Thyroid gland (tissue), 4 donors: Measurements from ENCODE around the gene NPDC1. TPM values are rescaled to one million over a fixed set of nuclear protein-coding genes. Genes with fewer than 3 reads are reported as not detected.

Experiments used
- DNase-seq, 2 donors: peaks; one replicate each; pipeline ENCODE4 v3.0.0-alpha.2; 2019
- H3K27ac ChIP-seq, 3 donors: fragments of 200-600 bp; sonication (generic); 1 replicate in 2 of 3; 2 replicates in 1 of 3; pipeline ENCODE4 v1.5.1; 2016 to 2019; ENCODE audit warnings: mild to moderate bottlenecking in 1 of 3, moderate library complexity in 1 of 3
- H3K27me3 ChIP-seq: fragments of 200-600 bp; sonication (generic); one replicate; pipeline ENCODE4 v1.5.1; 2019
- H3K36me3 ChIP-seq, 2 donors: fragments of 200-600 bp; sonication (generic); one replicate each; pipeline ENCODE4 v1.5.1; 2016 to 2019
- H3K4me1 ChIP-seq, 2 donors: fragments of 200-600 bp; sonication (generic); one replicate each; pipeline ENCODE4 v1.5.1; 2017 to 2019
- H3K4me3 ChIP-seq, 3 donors: fragments of 200-600 bp; sonication (generic); replicated peaks in 1 of 3; 1 replicate in 2 of 3; 2 replicates in 1 of 3; pipeline ENCODE4 v1.5.1; 2016; ENCODE audit warnings: mild to moderate bottlenecking in 1 of 3
- H3K9me3 ChIP-seq: fragments of 200-600 bp; sonication (generic); one replicate; pipeline ENCODE4 v1.5.1; 2017
- POLR2A ChIP-seq, 2 donors: fragments of 450-650 bp; IDR thresholded peaks; one replicate each; pipeline ENCODE4 v1.6.1; 2017; ENCODE audit warnings: antibody characterized with exemption in 2 of 2, mild to moderate bottlenecking in 2 of 2, moderate library complexity in 1 of 2
- WGBS, 2 donors: methylation state at CpG; one replicate each; pipeline ENCODE4 v1.1.5; 2017; 5-methylcytosine and 5-hydroxymethylcytosine counted together
- intact Hi-C: fragments of 100-400 bp; cut with DNase I; formaldehyde crosslinking; loops from one replicate; pipeline ENCODE4 v1.15.1; 2023
- total RNA-seq, 4 donors: library from RNA; depleted of rRNA; stranded (reverse); fragments of >200 nt; gene quantifications; one replicate each; pipeline ENCODE4 v1.2.3, GENCODE V29; 2016
- TF ChIP-seq, protein P1 (sequence below), 6 experiments: fragments of 200-600 bp in 3 of 6; fragments of 450-650 bp in 3 of 6; sonication (generic) in 3 of 6; IDR thresholded peaks; one replicate each; pipeline ENCODE4 v1.5.1; 2016 to 2019; ENCODE audit warnings: antibody characterized with exemption in 6 of 6, mild to moderate bottlenecking in 2 of 6, inconsistent platforms in 1 of 6, moderate library complexity in 1 of 6

The NPDC1 gene
- total RNA-seq, 4 donors from 2014 or later = 23.3 to 65.9 (median 35.4) TPM

DNA sequence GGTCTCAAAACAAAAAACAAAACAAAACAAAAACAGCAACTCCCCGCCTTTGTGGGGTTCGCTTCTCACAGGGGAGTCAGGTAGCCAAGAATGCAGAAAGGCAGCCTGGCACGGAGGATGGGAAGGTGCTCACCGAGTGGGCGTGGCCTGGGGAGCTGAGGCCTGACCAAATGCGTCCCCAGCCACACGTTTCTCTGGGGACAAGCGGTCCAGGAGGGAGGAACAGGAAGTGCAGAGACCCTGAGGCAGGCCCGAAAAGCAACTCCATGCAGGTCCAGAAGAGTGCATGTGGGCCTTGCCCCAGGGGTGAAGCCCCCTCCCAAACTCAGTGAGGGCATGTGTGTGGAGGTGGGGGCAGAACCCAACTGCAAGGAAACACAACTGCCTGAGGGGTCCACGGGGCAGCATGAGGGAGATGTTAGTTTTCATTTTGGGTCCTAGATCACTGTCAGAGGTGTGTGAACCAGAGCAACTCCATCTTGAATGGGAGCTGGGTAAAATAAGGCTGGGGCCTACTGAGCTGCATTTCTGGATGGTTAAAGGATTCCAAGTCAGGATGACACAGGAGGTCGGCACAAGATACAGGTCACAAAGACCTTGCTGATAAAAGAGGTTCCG, 28.8 kb upstream of the NPDC1 start:
- TF ChIP-seq, protein P1, sequence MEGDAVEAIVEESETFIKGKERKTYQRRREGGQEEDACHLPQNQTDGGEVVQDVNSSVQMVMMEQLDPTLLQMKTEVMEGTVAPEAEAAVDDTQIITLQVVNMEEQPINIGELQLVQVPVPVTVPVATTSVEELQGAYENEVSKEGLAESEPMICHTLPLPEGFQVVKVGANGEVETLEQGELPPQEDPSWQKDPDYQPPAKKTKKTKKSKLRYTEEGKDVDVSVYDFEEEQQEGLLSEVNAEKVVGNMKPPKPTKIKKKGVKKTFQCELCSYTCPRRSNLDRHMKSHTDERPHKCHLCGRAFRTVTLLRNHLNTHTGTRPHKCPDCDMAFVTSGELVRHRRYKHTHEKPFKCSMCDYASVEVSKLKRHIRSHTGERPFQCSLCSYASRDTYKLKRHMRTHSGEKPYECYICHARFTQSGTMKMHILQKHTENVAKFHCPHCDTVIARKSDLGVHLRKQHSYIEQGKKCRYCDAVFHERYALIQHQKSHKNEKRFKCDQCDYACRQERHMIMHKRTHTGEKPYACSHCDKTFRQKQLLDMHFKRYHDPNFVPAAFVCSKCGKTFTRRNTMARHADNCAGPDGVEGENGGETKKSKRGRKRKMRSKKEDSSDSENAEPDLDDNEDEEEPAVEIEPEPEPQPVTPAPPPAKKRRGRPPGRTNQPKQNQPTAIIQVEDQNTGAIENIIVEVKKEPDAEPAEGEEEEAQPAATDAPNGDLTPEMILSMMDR (IDR thresholded peaks at IDR 0.05) = no peak
- no peak for TF ChIP-seq POLR2A (IDR thresholded peaks at IDR 0.05)
- intact Hi-C loops = no loop called here
- Histone ChIP-seq H3K27me3 (no peaks in the 10 kb centered on the region), H3K4me3 (no peak overlapping the region), H3K27ac (no peak overlapping the region), H3K9me3 (no peaks in the 10 kb centered on the region), H3K4me1 (peaks cover 21 to 29% of the 10 kb centered on the region in 2 donors), H3K36me3 (peaks cover 6 to 8% of the 10 kb centered on the region in 2 donors)
- DNase-seq = no peak
- WGBS, 2 donors = 72 to 81% methylated on average over 12 of the region's 12 CpGs

DNA sequence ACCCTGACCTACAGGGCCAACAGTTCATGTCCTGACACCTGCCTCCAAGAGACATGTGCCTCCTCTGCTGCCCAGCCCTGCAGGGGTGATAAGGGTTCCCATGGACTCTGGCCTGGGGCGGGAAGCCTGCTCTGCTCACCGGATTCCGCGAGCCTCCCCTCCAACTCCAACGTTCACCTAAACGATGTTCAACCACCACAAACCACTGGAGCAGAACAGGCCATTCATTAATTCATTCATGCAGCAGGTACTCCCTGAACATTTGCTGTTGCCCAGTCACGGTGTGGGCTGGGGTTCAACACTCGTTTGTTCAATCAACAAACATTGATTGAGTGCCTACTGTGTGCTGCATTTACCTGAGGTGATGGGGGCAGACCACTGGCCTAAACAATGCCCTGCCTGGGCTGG, 28.0 kb upstream of the NPDC1 start:
- no peak for DNase-seq
- H3K27ac ChIP-seq = no peak overlapping the region
- TF ChIP-seq, protein P1 (IDR thresholded peaks at IDR 0.05) = no peak
- no peak for TF ChIP-seq POLR2A (IDR thresholded peaks at IDR 0.05)
- no peaks in the 10 kb centered on the region for H3K9me3 ChIP-seq
- intact Hi-C loops = no loop called here
- H3K4me1 ChIP-seq = peaks cover 21 to 31% of the 10 kb centered on the region in 2 donors
- peaks cover 0 to under 1% of the 10 kb centered on the region in 2 donors for H3K36me3 ChIP-seq
- no peaks in the 10 kb centered on the region for H3K27me3 ChIP-seq
- H3K4me3 ChIP-seq = no peak overlapping the region
- WGBS, 2 donors = 80 to 83% methylated on average over 8 of the region's 8 CpGs

DNA sequence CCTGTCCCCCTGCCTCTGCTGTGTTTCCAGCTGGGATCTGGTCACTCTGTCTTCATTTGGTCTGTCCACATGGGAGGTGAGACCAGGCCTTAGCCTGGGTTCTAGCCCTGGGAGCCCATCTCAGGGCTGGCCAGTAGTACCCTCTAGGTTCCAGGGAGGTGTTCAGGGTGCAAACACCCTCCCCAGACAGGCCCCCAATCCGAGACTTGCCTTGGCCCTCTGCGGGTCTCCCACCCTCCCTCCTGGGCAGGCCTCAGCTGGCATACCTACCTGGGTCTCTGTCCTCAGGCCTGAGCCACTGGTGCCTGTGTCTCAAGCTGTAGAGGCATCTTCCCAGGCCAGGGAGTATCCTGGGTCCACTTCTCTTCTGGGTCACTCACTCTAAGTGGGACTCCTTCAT, 25.3 kb upstream of the NPDC1 start:
- no peaks in the 10 kb centered on the region for H3K36me3 ChIP-seq
- TF ChIP-seq, protein P1 (IDR thresholded peaks at IDR 0.05) = no peak
- no peak for TF ChIP-seq POLR2A (IDR thresholded peaks at IDR 0.05)
- peak overlapping the region; percentile 56 to 83 (median 73) for H3K27ac ChIP-seq
- no peaks in the 10 kb centered on the region for H3K27me3 ChIP-seq
- no peak for DNase-seq
- H3K9me3 ChIP-seq = no peaks in the 10 kb centered on the region
- WGBS, 2 donors = 100% methylated on average over 1 of the region's 2 CpGs; no CpG with 5 or more reads in 1 of the 2 donors
- H3K4me3 ChIP-seq = peak overlapping the region in 1 of 3 donors; percentile 19
- H3K4me1 ChIP-seq = peaks cover 6 to 14% of the 10 kb centered on the region in 2 donors
- intact Hi-C loops = no loop called here

DNA sequence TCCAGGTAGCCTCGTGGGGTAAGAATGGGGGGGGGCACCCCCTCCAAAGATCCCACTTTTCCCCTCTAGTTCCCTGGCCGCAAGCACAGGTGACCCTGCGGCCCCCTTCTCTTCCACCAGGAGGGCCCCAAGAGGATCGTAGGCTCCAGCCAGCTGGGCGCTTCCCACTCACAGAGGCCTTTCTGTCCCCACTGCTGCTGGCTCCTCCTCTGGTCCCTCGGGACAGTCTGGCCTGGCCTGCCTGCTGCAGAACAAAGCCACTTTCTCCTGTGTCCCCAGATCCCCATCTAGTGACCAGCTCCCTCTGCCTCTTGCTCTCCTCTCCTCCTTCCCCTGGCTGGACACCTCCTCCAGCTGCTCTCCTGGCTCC, 24.9 kb upstream of the NPDC1 start:
- no peak for TF ChIP-seq POLR2A (IDR thresholded peaks at IDR 0.05)
- TF ChIP-seq, protein P1 (IDR thresholded peaks at IDR 0.05) = peak in 1 of 6 experiments; percentile 12
- peak overlapping the region; percentile 56 to 83 (median 73) for H3K27ac ChIP-seq
- intact Hi-C loops = no loop called here

DNA sequence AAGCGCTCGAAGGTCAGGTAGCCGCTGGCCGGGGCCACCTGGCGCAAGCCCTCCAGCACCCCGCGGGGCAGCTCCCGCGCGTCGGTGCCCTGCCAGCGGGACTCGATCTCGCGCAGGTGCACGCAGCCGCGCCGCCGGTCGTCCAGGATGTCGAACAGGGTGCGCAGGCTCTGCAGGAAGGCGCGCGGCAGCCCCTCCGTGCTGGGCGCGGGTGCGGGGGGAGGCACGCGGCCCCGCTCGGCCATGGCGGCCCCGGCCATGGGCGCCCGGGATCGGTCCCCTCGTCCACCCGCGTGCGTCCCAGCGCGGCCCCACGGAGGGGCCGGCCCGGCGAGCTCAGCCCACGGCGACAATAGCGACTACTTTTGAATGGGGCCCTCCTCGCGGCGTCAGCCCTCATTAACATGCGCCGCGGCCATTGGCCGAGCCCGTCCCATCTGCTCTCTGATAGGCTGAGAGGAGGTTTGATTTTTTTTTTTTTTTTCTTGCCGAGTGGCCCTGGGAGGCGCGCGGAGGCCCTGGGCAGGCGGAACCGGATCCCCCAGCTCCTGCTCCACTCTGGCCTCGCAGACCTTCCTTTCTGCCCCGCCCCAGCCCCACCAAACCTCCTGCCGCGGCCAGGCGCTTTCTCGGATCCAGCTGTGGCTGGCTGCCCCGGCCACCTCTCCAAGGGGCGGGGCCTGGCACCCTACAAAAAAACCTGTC, 24.4 kb upstream of the NPDC1 start, which contains the start of gene SAPCD2:
Gene SAPCD2 (minus strand): TSS at position 357 of the 705 bp plus-strand sequence. CDS start 97 bp downstream, at position 260.
- peak within 1 kb of the TSS; percentile 56 to 83 (median 73) for H3K27ac ChIP-seq
- intact Hi-C loops = no loop called here
- no peaks in the 10 kb centered on the region for H3K36me3 ChIP-seq
- H3K4me1 ChIP-seq = peaks cover 6 to 14% of the 10 kb centered on the region in 2 donors
- DNase-seq = peak; percentile 93 to 95
- no peaks in the 10 kb centered on the region for H3K9me3 ChIP-seq
- no peaks in the 10 kb centered on the region for H3K27me3 ChIP-seq
- WGBS, 2 donors = 1% methylated on average over 28 to 34 of the region's 74 CpGs
- peak within 1 kb of the TSS in 2 of 3 donors; percentile 37 to 44 for H3K4me3 ChIP-seq
- peak in 1 of 2 donors; percentile 21 for TF ChIP-seq POLR2A (IDR thresholded peaks at IDR 0.05)
- TF ChIP-seq, protein P1 (IDR thresholded peaks at IDR 0.05) = peak in 1 of 6 experiments; percentile 11

More for the DNA sequence above, 24.9 kb upstream of the NPDC1 start:
- no peaks in the 10 kb centered on the region for H3K9me3 ChIP-seq
- H3K27me3 ChIP-seq = no peaks in the 10 kb centered on the region
- 13 to 29% methylated on average over 3 to 6 of the region's 6 CpGs for WGBS, 2 donors
- H3K4me1 ChIP-seq = peaks cover 6 to 14% of the 10 kb centered on the region in 2 donors
- no peak for DNase-seq
- no peaks in the 10 kb centered on the region for H3K36me3 ChIP-seq
- peak overlapping the region in 1 of 3 donors; percentile 19 for H3K4me3 ChIP-seq
